Stimulated activated CD8-positive, alpha-beta memory T cell treated with anti-CD3 and anti-CD28 coated beads, Interleukin-15, amount 100 ng/mL, for 1 hour (primary cell): Measurements from ENCODE around the gene ZNF410.
"Not testable (repeated sequence)": the region's sequence is repeated elsewhere in the genome, so short reads cannot be mapped to it uniquely, and the experiment has no call there.

Experiments
- DNase-seq: peaks from one replicate; pipeline ENCODE4 v3.0.0-alpha.2; 2020; ENCODE audit warnings: low read depth

ZNF410 gene

DNA sequence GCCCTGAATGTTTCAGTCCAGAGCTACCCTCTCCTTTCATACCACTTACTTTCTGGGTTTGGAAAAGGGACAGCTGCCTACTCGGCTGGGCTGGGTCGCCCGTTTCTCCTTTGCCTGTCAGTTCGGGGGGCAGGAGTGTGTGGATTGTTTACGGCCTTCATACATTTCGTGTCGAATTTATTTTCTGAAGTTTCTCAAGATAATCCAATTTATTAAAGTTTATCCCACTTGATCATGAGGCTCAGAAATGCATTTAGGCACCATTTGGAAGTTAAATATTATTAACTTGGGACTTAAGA is 608 bp downstream of the ZNF410 start:
- DNase-seq = no peak

DNA sequence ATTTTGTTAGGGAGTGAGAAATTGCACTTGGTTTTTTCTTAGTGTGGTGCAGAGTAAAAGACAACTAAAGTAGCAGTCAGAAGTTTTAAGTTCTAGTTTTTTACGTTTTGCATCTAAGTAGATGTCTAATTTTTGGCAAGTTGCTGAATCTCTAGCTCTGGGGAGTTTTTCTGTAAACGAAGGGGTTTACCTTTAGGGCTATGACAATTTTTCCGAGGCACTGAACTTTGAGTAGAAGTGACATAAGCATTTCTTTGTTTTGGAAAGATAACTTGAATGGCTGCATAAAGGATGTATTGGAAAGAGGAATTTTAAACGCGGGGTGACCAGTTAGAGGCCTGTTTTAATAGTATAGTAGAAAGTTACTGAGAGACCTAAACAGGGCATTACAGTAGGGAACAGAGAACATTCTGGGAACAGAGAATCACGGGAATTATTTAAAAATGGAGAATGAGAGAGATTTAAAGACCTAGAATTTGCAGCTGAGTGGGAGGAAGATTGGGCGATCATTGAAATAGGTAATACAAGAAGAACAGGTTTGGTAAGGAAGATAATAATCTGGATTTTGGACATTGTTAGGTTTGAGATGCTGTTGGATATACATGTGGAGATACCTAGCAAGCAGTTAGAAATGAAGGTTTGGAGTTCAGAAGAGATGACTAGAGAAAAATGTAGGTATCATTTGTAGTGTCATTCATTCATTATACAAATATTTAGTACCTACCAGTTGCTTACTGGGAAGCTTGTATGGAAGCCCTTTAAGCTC is 1.2 kb downstream of the ZNF410 start:
- no peak for DNase-seq

DNA sequence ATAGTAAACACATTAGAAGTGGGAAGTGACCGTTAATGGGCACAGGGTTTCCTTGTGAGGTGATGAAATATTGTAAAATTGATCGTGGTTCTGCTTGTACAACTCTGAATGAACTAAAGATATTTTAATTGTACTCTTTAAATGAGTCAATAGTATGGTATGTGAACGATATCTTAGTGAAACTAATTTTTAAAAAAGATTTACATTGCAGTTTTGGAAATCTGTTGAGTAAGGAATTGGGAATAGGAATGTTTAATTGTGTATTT is 1.7 kb downstream of the ZNF410 start:
- DNase-seq = no peak

DNA sequence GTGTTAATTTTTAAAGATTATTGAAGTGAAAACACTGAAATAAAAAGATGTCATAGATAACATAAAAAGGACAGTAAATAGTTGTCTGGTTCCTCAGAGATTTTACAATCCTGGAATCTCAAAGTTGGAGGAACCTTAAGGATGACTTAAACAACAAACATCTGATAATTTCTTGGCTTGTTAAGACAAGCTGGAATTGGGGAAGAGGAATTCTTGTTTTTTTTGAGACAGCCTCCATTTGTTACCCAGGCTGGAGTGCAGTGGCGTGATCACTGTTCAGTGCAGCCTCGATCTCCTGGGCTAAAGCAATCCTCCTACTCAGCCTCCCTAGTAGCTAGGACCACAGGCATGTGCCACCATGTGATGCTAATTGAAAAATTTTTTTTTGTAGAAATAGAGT is 2.3 kb downstream of the ZNF410 start:
- DNase-seq = no peak

DNA sequence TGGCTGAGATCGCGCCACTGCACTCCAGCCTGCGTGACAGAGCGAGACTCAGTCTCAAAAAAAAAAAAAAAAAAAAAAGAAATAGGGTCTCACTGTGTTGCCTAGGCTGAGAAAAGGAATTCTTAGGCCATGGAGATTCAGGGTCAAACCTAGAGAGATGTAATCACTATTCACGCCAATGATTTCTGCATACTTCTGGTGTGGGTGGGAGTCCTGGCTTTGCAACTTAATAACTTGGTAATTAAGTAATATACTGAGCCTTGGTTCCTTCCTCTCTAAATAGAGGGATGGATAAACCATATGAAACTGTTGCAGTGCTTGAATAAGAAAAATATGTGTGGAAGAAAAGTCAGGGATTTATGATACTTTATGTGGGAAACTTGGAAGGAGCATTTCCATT is 2.7 kb downstream of the ZNF410 start:
- DNase-seq = no peak

DNA sequence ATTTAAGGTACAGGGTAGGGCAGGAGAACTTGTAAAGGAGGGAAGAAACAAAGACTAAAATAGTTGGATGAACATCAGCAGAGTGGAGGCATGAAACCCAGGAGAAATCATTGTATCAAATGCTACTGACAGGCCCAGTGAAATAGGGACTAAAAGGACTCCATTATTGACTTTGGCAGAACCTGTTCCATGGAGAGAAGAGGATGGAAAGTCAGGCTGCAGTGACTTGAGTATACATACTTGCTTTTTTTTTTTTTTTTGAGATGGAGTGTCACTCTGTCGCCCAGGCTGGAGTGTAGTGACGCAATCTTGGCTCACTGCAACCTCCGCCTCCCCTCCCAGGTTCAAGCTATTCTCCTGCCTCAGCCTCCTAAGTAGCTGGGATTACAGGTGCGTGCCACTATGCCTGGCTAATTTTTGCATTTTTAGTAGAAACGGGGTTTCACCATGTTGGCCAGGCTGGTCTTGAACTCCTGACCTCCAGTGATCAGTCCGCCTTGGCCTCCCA is 7.6 kb downstream of the ZNF410 start:
- not testable (repeated sequence) for DNase-seq

DNA sequence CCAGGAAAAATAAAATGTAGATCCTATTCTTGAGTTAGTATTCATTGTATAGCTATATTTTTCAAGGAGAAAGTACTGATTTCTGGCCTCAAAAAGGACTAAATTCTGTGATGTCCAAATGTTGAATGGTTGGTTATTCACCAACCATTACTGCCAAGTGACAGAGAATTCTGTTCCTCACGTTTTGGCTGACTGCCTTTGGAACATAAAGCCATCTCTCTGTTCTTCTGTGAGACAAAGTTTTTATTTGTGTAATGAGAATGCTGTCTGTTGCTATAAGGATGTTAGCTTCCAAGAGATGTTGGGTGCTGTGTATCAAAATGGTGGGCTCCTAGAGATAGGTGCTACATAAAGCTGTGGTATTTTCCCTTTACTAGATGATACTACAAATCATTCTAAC is 9.3 kb downstream of the ZNF410 start:
- DNase-seq = no peak

DNA sequence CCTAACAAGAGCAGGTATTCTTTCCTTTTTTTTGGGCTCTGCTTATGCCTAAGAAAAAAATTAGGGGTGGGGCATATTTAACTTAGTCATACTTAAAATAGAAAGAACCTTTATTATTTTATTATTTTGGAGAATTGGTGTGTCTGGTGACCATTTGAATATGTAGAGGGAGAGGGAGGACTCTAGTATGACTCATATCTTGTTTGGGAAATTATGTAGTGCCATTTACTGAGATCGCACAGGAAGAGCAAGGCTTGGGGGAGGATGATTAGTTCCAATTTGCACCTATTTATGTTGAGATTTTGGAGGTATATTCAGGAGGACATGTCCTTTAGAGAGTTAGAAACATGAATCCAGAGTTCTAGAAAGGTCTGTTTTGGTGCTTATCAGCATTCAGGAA is 9.9 kb downstream of the ZNF410 start:
- DNase-seq = no peak

DNA sequence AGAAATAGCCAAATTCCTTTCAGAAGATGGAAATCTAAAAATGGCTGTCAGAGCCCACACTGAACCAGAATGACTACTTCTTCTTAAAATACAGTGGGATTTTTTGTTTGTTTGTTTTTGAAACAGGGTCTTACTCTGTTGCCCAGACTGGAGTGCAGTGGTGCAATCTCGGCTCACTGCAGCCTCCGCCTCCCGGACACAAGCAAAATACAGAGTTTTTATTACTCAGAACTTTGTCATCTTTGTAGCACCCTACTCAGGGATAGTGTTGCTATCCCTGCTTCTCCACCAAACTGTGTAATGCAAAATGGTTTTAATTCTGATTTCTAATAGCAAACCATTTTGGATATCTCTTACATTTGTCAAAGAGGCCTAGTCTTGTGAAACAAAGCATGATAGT is 16.4 kb downstream of the ZNF410 start:
- DNase-seq = no peak

DNA sequence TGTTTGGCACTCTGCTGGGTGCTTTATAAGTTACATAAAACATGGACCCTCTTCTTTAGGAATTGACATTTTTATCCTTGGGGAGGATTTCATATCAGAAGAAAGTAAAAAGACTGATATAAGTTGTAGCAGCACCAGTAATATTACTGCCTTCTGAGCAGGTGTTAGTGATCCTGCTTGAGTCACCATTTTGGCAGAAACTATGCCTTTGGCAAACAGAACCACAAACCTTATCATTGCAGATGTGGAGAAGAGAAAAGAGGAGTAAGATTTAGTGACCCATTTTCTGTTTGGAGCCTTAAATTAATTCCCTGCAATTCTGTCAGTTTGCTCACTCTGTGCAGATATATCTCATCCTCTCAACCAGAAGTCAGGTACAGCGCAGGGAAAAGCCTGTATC is 23.0 kb downstream of the ZNF410 start:
- DNase-seq = no peak

DNA sequence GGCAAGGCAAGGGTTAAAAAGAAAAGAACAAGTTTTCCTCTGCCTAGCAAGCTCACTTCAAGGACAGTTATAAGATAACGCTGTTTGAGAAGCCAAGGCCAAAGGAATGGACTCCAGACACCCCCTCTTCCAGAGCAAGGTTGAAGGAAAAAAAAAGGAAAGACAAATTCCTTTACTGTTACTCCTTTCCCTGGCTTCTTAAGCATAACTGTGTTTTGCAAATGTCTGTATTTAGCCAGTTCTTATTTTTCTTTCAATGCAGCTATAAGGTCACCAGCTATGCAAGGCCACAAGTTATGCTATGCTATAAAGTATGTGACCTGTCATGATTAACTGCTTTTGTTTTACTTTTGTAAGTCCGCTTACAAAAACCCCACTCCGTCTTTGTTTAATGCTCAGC is 26.6 kb downstream of the ZNF410 start:
- DNase-seq = no peak

DNA sequence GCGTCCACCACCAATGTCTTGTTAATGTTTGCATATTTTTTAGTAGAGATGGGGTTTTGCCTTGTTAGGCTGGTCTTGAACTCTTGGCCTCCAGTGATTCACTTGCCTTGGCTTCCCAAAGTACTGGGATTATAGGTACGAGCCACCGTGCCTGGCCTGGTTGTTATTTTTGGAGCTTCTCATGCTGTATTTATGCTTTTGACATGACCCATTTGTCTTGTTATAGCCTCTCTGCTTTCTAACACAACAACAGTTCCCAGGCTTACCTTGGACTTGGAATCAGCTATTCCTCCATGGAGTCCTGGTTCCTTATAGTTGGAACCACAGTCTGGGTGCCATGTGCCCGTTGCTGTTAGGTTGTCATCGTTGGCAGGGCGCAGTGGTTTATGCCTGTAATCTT is 29.7 kb downstream of the ZNF410 start:
- DNase-seq = no peak

DNA sequence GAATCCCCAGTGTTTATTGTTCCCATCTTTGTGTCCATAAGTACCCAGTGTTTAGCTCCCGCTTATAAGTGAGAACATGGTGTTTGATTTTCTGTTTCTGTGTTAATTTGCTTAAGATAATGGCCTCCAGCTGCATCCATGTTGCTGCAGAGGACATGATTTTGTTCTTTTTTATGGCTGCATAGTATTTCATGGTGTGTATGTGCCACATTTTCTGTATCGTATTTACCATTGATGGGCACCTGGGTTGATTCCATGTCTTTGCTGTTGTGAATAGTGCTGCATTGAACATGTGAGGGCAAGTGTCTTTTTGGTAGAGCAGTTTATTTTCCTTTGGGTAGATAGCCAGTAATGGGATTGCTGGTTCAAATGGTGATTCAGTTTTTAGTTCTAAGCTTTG is 32.8 kb downstream of the ZNF410 start:
- not testable (repeated sequence) for DNase-seq

DNA sequence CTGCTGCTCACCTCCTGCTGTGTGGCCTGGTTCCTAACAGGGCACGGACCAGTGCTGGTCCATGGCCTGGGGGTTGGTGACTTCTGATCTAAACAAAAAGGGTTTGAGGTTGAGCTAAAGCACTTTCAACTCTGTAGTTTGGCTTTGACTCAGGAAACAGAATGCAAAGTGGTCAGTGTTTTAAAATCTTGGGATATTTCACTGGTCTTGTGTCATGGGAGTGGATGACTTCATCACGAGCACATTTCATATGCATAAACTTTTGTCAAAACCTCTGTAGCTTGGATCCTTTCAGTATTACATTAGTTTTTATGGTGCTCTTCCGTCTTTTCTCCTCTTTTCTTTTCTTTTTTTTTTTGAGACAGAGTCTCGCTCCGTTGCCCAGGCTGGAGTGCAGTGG is 37.7 kb downstream of the ZNF410 start:
- no peak for DNase-seq

DNA sequence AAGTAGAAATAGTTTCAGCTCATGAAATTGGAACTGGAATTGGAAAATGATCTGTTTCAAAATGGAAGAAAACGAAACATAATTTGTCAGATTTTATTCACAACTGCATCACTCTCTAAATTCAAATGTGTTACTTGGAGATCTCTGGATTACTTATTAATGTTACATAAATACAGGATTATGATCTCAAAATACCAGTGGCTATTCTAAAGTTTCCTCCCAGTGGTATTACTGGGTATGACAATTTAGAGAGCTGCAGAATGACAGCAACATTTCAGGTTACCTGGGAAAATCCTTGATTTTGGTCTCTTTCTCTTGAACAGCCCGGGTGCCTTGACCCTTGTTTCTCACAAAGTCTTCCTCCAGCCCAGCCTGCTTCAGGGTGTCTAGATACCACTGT is 49.0 kb downstream of the ZNF410 start:
- DNase-seq = no peak

DNA sequence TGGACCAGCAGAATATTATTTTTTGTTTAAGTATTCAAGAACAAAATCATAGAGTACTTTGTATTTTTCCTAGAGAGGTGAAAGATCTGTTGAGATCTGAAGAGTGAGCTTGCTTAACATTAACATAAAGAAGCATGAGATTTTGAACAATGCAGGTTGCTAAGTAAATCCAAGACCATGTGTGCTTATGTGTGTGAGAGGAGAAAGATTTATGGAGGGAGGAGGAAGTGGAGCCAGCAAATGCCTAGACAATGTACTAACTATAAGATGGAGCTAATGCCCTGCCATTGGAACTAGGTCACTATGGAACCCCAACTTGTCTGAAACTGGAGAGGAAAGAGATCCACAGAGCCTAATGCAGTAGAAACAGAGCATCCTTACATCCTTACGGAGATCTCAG is 49.9 kb downstream of the ZNF410 start:
- no peak for DNase-seq

DNA sequence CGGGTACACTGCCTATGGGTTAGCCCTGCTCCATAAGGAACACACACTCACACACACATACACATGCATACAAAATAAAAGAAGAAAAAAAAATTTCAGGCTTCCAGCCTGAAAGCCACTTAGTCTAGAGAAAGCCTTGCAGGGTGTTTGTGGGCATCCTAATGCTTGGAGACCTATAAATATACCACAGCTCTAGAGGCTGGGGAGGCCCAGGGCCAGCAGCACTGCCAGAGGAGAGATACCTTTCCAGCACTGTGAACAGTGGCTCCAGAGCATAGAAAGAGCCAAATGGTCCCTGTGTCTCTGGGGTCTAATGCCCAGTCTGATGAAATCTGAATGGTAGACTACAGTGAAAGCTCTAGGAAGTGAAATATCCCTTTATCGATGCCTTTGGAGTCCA is 50.4 kb downstream of the ZNF410 start:
- no peak for DNase-seq

DNA sequence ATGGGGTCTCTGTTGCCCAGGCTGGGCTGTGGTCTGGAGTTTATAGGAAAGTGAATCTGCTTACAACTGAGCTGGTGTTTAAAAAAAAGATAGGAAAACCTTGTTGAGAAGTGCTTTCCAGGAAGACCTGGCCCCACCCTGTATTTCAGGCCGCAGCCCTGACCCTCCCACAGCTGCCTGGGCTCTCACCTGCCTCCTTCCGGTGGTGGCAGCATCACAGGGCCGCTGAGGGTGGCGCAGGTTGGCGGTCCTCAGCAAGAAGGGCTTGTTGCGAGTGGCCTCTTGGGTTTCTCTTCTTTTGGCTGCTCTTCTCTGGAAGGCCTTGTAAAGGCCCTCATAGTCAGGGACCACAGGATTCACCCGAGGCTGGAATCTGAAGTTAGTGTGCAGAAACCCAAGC is 55.5 kb downstream of the ZNF410 start:
- no peak for DNase-seq

DNA sequence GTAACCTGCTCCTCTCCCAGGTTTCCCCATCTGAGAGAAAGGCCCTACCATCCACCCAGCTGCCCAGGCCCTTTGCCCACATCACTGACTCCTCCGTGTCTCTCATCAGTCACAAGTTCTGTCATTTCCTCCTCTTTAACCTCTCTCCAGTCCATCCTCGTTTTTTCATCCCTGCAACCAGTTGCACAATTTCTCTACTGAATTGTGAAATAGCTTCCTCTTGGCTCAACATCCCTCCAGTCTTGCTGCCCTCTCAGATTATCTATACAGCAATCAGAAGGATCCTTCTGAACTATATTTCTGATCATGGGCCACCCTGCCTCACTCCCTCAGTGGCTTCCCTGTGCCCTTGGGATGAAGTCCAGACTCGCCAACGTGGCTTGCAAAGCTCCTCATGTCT is 56.4 kb downstream of the ZNF410 start:
- DNase-seq = no peak

DNA sequence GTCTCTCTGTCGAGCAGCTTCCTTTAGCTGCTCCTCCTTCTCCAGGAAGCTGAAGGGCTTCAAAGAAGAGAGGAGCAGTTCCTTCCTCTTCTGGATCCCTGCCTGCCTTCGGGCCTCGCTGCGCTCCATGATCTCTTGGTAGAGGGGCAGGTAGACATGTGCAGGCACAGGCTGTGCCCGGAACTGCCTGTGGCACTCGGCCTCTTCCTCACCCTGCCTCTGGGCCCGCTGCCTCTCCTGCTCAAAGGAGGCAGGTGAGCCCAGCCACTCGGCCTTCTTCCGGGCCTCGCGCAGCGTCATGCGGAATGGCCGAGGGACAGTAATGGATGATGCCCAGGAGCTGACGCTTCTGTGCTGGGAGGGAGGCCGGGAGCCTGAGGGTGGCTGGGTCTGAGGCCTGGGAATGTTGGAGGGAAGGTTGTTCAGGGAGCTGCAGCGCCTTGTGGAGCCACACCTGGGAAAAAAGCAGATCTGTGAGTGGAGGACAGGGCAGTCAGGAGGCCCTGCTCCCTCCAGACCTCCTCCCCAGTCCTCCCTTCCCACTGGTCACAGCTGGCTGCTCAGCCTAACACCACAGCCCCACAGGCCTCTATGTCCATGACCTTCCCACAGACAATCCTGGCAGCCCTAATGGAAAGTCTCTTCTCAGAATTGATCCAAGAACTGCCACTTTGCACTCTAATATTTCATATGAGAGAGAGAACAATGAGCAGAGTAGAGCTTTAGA is 57.9 kb downstream of the ZNF410 start:
- DNase-seq = no peak

DNA sequence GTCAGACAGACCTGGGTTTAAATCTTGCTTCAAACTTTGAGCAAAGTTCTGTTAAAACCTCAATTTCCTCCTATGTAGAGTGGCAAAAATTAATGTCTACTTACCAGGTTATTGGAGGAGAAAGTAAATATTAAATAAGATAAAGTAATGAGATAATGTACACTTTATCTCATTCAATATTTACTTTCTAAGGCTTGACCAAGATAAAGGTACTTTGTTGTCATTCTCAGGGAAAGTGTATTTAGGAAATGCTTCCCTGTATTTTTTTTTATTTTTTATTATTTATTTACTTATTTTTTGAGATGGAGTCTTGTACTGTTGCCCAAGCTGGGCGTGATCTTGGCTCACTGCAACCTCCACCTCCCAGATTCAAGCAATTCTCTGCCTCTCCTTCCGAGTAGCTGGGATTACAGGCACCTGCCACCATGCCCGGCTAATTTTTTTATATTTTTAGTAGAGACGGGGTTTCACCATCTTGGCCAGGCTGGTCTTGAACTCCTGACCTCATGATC is 58.6 kb downstream of the ZNF410 start:
- DNase-seq = no peak

DNA sequence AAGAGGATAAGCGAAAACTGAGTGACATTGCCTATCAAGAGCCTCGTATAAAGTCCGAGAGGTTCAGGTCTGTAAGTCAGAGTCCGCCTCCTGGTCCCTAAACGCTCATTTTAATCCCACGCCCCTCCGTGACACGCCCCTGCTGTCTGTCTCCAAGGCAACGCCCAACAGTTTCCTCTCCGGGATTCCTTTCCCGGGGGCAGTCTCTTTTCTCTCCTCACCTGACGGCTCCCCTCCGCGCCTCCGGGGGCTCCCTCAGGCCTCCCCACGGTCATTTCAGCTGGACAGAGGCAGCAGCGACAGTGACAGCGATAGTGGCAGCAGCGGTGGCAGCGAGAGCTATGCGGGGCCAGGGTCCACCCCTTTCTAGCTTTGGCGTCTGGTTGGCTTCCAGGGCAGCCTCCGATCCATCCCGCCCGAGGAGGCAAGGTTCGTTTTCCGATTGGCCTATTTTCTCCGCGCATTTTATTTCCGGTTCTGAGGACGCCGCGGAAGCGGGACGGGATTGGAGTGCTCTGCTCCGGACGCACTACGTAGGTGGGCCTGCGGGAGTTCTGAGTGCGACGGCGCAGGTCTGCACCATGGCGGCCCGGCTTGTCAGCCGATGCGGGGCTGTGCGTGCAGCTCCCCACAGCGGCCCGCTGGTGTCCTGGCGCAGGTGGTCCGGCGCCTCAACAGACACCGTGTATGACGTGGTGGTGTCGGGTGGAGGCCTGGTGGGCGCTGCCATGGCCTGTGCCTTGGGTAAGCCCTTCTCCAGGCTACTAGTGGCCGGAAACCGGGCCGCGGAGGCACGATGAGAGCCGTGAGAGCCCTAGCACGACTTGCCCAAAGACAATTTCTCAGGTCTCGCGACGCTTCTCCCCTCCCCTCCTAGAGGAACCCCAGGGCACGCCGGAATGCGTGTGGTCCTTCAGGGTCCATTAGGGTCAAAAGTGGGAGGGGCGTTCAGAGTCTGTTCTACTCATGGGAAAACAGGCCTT is 63.4 kb downstream of the ZNF410 start, which contains the start of the genes COQ6 and FAM161B:
Gene COQ6, plus strand, starts transcription at position 551 of the 983 bp plus-strand sequence. Its CDS starts 31 bp downstream, at position 582.
Gene FAM161B, minus strand, starts transcription at position 343 of the 983 bp plus-strand sequence. Its CDS starts 68 bp downstream, at position 275.
- peak; percentile 79 for DNase-seq
